SH-SY5Y (cell line): ENCODE data around the gene KLK11.

Experiments used
- GATA2 ChIP-seq: IDR thresholded peaks from 2 replicates; pipeline ENCODE4 v1.6.1; 2011; ENCODE audit warnings: mild to moderate bottlenecking, low read depth, low read length
- GATA3 ChIP-seq: IDR thresholded peaks from 2 replicates; pipeline ENCODE4 v1.6.1; 2011; ENCODE audit warnings: low read depth, mild to moderate bottlenecking, low read length, moderate library complexity

Gene KLK11, protein sequence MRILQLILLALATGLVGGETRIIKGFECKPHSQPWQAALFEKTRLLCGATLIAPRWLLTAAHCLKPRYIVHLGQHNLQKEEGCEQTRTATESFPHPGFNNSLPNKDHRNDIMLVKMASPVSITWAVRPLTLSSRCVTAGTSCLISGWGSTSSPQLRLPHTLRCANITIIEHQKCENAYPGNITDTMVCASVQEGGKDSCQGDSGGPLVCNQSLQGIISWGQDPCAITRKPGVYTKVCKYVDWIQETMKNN

DNA sequence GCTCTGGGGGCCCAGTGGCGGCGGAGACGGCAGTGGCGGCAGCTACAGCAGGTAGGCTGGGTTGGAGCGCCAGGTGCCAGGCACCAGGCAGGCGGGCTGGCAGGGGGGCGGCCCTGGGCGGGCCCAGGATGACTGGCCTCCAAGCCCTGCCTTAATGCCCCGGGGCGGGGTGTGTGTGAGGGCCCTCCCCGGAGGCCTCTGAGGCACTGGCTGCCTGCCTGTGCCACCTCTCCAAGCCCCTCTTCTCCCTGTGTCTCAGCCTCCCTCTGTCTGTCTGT, at the start of gene KLK11:
Gene KLK11, minus strand, starts transcription at position 63 of the 278 bp plus-strand sequence. CDS start 985 bp downstream, outside the sequence.
- TF ChIP-seq GATA2 (no peak), GATA3 (no peak)

DNA sequence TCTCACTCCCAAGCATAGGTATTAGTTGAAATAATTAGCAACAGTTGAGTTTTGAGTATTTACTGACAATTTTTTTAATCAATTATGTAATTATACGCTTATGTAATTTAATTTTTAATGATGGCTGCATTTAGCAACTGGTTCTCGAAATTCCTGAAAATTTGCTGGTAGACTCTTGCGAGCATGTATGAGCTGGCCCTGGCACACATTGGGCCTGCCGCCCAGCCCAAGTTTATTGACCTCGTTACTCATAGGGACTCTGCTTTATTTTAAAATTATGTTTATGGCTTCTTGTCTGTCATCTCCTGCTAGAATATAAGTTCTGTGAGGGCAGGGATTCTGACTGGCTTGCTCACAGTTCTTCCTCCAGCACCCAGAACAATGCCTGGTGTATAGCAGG, 49.6 kb upstream of the KLK11 start:
- TF ChIP-seq GATA2 (no peak), GATA3 (no peak)

DNA sequence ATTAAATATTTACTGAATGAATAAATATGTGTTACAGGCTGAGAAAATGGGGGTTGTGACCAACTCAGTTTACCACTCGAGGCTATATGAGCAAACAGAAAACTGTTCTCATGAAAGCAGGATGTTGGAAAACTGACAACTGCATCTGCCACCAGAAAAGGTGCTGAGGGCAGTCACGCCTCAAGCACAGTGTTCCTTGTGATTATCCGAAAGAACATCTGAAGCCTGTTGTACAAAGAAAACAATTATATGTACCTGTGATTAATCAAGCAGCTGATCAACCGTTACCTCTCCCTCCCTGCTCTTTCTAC, 44.6 kb upstream of the KLK11 start:
- TF ChIP-seq GATA3, result no peak
- no peak for TF ChIP-seq GATA2

DNA sequence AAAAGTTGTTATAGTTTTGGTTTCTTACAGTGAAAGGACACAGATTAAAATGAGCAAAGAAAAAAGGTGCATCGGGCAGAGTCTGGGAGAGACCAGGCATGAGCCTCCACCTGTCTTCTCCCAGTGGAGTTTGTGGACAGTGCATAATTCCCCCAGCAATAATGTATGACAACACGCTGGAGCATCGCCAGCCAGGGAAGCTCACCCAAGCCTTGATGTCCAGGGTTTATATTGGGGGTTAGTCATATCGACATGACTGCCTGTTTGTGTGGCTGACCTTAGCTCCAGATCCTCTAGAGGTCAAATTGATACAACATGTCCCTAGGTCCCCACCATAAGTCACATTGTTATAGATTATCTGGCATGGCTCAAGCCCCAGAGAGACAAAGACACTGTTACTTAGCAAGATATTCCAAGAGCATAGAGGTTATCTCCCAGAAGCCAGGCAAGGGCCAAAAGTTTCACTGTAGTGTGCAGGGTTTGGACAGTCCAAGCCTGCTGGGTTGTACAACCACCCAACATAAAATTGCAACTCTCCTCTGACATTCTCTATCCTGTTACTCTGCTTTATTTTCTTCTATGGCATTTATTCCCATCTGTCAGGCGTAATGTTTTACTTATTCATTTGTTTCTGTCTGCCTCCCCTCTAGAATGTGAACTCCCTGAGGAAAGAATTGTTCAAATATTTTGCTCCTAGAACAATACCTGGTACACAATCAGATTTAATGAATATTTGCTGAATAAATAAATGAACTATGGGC, 44.1 kb upstream of the KLK11 start:
- no peak for TF ChIP-seq GATA3
- no peak for TF ChIP-seq GATA2

DNA sequence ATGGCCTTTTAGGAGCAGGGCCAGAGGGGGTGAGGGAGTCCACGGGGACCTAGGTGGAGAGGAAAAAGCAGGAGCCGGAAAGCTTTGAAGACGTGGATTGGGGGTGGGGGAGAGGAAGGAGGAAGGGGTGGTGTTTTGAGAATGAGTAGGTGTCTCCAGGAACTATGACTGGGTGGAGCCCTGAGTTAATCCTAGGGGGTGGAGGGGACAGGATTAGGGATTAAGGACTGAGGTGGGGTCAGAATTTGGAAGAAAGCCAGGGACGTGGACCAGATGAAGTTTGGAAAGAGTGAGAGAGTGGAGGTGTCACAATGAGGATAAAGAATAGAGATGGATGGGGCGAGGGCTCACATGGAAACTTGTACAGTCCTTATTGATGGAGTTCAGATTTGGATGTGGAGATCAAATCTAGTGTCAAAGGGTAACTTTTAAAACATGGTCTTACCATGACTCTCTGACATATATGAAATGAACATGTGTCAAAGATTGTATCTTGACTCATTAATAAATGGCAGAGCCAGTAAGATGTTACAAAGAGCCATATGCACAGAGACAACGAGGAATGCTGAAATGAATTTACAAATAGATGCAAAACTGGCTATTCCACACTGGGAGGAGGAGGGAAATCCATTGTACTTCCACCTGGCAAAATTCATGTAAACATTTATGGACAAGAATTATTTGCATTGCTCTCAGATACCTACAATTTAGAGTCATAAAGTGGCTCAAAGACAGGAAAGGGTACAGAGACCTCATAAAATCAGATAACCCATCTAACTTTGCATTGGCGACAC, 40.2 kb upstream of the KLK11 start:
- TF ChIP-seq GATA2 (no peak), GATA3 (no peak)

DNA sequence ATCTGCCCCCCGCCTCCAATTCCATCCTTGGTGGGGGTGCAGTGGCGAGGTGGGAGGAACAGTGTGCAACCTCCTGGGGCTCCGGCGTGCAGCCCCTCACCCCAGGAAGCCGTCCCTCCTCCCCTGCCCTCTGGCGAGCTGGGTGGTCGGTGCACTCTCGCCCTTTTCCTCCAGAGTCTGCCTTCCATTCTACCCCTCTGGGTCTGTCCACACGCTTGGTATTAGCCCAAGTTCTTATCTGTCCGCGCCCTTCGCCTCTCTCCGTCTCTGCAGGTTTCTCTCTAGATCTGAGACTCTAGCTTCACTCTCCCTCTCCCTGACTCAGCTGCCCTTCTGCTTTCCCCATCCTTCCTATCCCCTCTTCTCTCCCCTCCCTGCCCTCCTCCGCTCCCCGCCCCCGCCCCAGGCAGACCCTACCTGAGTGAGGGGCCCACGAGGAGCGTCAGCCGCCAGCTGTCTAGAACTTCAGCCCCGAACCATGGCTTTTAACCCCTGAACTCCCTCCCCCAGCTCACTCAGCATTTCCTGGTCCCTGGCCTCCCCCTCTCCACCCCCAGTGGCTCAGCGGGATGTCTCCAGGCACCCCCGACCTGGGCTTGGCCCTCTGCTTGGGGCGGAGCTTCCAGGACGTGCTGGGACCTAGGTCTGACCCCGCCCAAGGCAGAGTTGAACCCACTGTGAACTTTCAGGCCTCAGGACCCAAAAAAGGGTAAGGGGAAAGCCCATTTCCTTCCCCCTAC, 39.0 kb upstream of the KLK11 start:
- TF ChIP-seq GATA3 (no peak), GATA2 (no peak)

DNA sequence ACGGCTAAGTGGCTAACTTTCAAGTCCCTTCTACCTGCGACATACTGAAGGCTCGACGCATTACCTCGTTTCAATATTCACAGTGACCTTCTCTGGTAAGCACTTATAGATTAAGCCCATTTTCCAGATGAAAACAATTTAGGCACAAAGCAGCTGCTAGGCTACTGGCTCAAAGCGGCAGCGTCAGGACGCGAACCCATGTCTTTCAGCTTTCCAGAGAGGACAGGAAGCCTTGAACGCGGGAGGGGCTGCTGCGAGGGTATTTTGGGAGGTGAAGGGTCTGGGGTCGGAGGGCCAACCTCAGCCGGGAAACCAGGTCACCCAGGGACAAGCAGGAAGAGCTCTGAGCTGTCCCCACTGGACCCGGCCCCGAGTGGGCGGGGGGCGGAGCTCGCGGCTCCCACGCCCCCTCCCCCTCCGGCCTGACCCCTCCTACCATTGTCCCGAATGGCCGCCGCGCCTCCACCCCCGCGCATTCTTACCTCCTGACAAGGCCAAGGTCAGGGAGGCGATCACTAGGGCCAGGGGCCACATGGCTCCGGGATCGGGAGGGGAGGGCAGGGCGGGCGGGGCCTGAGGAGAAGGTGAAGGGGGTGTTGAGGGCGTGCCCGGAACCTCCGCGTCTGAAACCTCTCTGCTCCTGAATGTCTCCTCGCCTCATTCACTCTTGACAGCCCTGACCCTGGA, 38.3 kb upstream of the KLK11 start, which contains the start of gene KLK13:
Gene KLK13, minus strand, starts transcription at position 559 of the 687 bp plus-strand sequence. Its CDS starts 25 bp downstream, at position 534.
- TF ChIP-seq GATA3 (no peak), GATA2 (no peak)

DNA sequence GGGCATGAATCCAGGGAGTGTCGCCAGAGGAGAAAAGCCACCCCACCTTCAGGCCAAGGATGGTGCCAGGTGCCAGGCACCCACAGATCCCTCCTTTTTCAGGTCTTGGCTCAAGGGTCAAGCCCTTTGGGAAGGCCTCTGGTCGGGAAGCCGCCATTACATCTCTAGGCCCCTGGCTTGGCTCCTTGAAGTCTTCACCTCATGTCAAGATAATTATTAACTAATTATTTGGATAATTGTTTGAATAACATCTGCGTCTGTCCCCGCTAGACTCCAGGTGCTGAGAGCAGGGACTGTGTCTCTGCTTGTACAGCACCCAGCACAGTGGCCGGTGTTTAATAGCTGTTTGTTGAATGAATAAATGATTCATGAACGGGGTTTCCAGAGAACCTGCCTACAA, 37.2 kb upstream of the KLK11 start:
- no peak for TF ChIP-seq GATA2
- TF ChIP-seq GATA3, result no peak

DNA sequence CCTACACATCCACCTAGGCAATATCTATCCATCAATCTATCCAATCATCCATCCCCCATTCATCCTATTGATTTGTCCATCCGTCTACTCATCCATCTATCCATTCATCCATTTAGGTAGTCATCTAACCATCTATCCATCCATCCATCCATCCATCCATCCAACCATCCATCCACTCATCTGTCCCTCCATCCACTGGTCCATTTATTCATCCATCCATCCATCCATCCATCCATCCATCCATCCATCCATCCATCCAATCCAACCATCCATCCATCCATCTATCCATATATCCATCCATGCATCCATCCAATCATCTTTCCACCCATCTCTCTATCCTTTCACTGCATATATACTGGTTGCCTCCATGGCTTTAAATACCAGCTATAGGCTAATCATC, 34.6 kb upstream of the KLK11 start:
- no peak for TF ChIP-seq GATA3
- TF ChIP-seq GATA2, result no peak

DNA sequence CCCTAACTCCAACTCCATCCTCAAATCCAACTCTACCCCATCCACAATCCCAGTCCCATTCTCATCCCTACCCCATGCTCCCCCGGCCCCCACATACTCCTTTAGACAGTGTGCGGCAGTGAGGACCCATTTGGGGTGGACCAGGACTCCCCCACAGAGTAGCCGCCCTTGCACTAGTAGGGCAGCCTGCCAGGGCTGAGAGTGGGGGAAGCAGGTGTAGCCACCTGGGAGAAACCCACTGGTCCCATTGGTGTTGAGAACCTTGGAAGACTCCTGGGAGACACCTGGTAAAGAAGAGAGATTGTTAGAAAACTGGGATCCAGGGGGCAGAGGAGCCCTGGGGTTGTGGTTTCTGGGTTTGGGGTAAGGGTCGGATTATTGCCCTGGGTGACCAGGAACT, 33.9 kb upstream of the KLK11 start:
- TF ChIP-seq GATA2 (no peak), GATA3 (no peak)

DNA sequence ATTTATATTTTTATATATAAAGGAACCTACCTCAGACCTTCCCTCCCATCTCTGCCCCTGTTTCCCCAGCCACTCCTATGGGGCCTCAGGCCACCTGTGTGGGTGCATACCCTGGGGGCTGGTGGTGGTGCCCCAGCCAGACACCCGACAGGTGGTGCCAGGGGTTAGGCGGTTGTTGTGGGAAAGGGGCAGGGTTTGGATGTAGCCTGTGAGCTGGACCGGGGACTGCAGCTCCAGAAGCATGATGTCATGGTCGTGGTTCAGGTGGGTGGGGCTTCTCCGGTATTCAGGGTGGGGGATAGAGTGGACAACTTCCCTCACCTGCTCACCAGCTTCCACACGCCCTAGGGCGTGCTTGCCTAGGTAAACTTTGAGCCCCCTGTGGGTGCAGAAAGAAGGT, 33.3 kb upstream of the KLK11 start:
- no peak for TF ChIP-seq GATA3
- TF ChIP-seq GATA2, result no peak

DNA sequence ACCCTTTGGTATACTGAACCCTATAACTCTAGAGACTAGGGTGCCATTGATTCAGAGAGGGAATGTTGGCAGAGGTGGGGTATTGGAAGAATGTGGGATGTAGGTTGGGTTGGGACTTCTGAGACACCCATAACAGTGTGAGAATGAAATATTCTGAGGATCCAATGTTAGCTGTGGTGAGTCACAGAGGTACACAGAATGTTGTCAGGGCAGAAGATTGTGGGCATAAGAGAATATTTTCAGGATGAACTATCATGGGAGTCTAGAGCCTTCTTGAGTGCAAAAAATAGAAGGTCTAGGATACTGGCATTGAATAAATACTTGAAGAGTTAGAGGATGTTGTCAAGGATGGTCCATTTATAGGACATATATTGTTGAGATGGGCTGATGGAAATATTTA, 29.4 kb upstream of the KLK11 start:
- TF ChIP-seq GATA3, result no peak
- no peak for TF ChIP-seq GATA2

DNA sequence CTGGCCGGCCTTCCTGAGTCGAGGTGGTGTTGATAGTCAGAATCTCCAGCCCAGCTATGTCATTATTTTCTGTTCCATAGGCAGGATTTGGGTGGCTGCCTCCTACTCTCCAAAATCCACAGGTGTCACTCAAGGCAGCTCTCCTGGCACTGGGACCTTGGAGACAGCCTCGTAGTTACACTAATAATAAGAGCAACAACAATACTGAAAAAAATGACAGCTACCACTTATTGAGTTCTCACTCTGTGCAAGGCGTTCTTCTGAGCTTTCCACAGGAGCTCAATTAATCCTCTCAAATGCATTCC, 20.6 kb upstream of the KLK11 start:
- TF ChIP-seq GATA2 (no peak), GATA3 (no peak)

DNA sequence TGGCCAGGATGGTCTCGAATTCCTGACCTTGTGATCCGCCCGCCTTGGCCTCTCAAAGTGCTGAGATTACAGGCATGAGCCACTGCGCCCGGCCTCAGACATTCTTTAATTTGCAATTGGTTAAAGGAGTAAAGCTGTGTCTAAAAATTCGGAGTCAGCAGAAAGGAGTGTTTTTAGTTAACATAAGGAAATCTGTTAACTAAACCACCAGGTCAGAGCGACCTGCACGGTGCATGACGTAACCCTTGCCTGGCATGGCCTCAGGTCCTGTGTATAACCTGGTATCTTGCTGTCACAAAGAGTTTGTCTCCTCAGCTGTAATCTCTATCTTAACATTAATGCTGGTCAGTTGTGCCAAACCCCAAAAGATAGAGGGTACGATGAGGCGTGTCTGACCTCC, 17.9 kb upstream of the KLK11 start:
- TF ChIP-seq GATA2, result no peak
- no peak for TF ChIP-seq GATA3
